Mesenchymal stem cell (in vitro differentiated cells and primary cell): ENCODE measurements around the gene EPAS1.

Source experiments
- DNase-seq: peaks from one replicate; pipeline ENCODE4 v3.0.0-alpha.2; 2013
- H2AFZ ChIP-seq: one replicate; pipeline ENCODE4 v1.6.1; 2013; ENCODE audit warnings: low read depth, mild to moderate bottlenecking, control low read depth, inconsistent platforms, low read length, moderate library complexity
- H2AK5ac ChIP-seq: 2 replicates; pipeline ENCODE4 v1.6.1; 2013; ENCODE audit warnings: low read length, moderate library complexity, mild to moderate bottlenecking, inconsistent platforms; ENCODE audit not compliant: severe bottlenecking
- H2BK120ac ChIP-seq: one replicate; pipeline ENCODE4 v1.6.1; 2013; ENCODE audit warnings: low read depth, mild to moderate bottlenecking, inconsistent platforms, low read length, moderate library complexity
- H2BK12ac ChIP-seq, 2 experiments: one replicate each; pipeline ENCODE4 v1.6.1; 2013; ENCODE audit warnings: inconsistent platforms in 2 of 2, low read length in 2 of 2, mild to moderate bottlenecking in 2 of 2, moderate library complexity in 2 of 2, control low read depth in 1 of 2
- H2BK15ac ChIP-seq: one replicate; pipeline ENCODE4 v1.6.1; 2013; ENCODE audit warnings: mild to moderate bottlenecking, low read depth, inconsistent platforms; ENCODE audit not compliant: poor library complexity, severe bottlenecking
- H2BK5ac ChIP-seq: 2 replicates; pipeline ENCODE4 v1.6.1; 2013; ENCODE audit warnings: low read depth, mild to moderate bottlenecking, low read length, control low read depth, inconsistent platforms; ENCODE audit not compliant: poor library complexity, severe bottlenecking
- H3K14ac ChIP-seq, 2 experiments: one replicate each; pipeline ENCODE4 v1.6.1; 2013; ENCODE audit warnings: inconsistent platforms in 2 of 2, low read length in 2 of 2, control low read depth in 1 of 2, mild to moderate bottlenecking in 1 of 2, moderate library complexity in 1 of 2
- H3K18ac ChIP-seq, 2 experiments: one replicate each; pipeline ENCODE4 v1.6.1; 2013; ENCODE audit warnings: inconsistent platforms in 2 of 2, low read length in 2 of 2, control low read depth in 1 of 2, low read depth in 1 of 2, mild to moderate bottlenecking in 1 of 2
- H3K23ac ChIP-seq, 2 experiments: one replicate each; pipeline ENCODE4 v1.6.1; 2013; ENCODE audit warnings: inconsistent platforms in 2 of 2, low read length in 2 of 2, mild to moderate bottlenecking in 2 of 2, moderate library complexity in 2 of 2, control low read depth in 1 of 2
- H3K27ac ChIP-seq: 2 replicates; pipeline ENCODE4 v1.5.1; 2013; ENCODE audit warnings: mild to moderate bottlenecking, moderate library complexity, low read length, control low read depth, inconsistent platforms; ENCODE audit not compliant: poor library complexity, severe bottlenecking
- H3K27me3 ChIP-seq, 2 experiments: 2 replicates each; pipeline versions ENCODE4 v1.6.1 to v1.7.0; 2013; ENCODE audit warnings: low read length in 2 of 2, mild to moderate bottlenecking in 2 of 2, moderate library complexity in 2 of 2, control low read depth in 1 of 2, inconsistent platforms in 1 of 2; ENCODE audit not compliant: control insufficient read depth in 1 of 2, insufficient read depth in 1 of 2
- H3K36me3 ChIP-seq, 2 experiments: 2 replicates each; pipeline versions ENCODE4 v1.6.1 to v1.7.0; 2013; ENCODE audit warnings: low read length in 2 of 2, control low read depth in 1 of 2, inconsistent platforms in 1 of 2, low read depth in 1 of 2, mild to moderate bottlenecking in 1 of 2; ENCODE audit not compliant: insufficient read depth in 2 of 2, control insufficient read depth in 1 of 2
- H3K4ac ChIP-seq, 2 experiments: one replicate each; pipeline ENCODE4 v1.6.1; 2013; ENCODE audit warnings: inconsistent platforms in 2 of 2, low read length in 2 of 2, mild to moderate bottlenecking in 2 of 2, moderate library complexity in 2 of 2, control low read depth in 1 of 2, low read depth in 1 of 2
- H3K4me1 ChIP-seq: 2 replicates; pipeline ENCODE4 v1.6.1; 2013; ENCODE audit warnings: low read depth, low read length, control low read depth; ENCODE audit not compliant: control insufficient read depth, insufficient read depth
- H3K4me2 ChIP-seq: 2 replicates; pipeline ENCODE4 v1.6.1; 2013; ENCODE audit warnings: low read length, mild to moderate bottlenecking, inconsistent platforms; ENCODE audit not compliant: poor library complexity, severe bottlenecking
- H3K4me3 ChIP-seq, 2 experiments: 2 replicates each; pipeline versions ENCODE4 v1.5.1 to v1.7.0; 2013; ENCODE audit warnings: low read length in 2 of 2, mild to moderate bottlenecking in 2 of 2, control low read depth in 1 of 2, low read depth in 1 of 2; ENCODE audit not compliant: insufficient read depth in 1 of 2
- H3K79me1 ChIP-seq: replicated peaks from 2 replicates; pipeline ENCODE4 v1.6.1; 2013; ENCODE audit warnings: mild to moderate bottlenecking, control low read depth, low read length, inconsistent platforms; ENCODE audit not compliant: poor library complexity, severe bottlenecking
- H3K9ac ChIP-seq: 2 replicates; pipeline ENCODE4 v1.7.0; 2013; ENCODE audit warnings: mild to moderate bottlenecking, low read length, moderate library complexity
- H3K9me3 ChIP-seq: 2 replicates; pipeline ENCODE4 v1.7.0; 2013; ENCODE audit warnings: mild to moderate bottlenecking, low read length; ENCODE audit not compliant: control insufficient read depth
- H4K8ac ChIP-seq: one replicate; pipeline ENCODE4 v1.6.1; 2013; ENCODE audit warnings: inconsistent platforms, mild to moderate bottlenecking, low read length, moderate library complexity
- H4K91ac ChIP-seq: one replicate; pipeline ENCODE4 v1.6.1; 2013; ENCODE audit warnings: mild to moderate bottlenecking, low read length, inconsistent platforms
- WGBS: methylation state at CpG from one replicate; pipeline ENCODE4 v1.1.7; 2013; ENCODE audit warnings: mixed read lengths; 5-methylcytosine and 5-hydroxymethylcytosine counted together

Gene EPAS1

DNA sequence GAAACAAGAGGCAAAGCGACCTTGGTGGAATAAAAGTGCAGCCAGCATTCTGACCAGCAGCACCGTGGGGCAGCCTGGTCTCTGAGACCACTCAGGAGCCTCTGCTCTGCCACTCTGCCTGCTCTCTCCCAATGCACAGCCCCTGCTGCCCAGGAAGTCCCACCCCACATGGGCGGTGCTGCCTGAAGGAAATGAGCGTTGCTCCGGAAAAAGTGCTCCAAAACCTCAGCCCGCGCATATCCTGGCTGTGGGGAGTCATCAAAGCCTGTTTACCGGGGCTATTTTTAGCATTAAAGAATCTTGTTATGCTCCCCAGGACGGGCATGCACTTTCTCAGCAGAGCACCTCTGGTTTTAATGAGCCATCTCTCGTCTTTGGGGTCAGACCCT, 54.5 kb downstream of the EPAS1 start:
- no peak overlapping the region for H4K8ac ChIP-seq
- no peak overlapping the region for H3K14ac ChIP-seq
- no peak overlapping the region for H2AFZ ChIP-seq
- no peak overlapping the region for H3K23ac ChIP-seq
- no peak overlapping the region for H3K18ac ChIP-seq
- H3K4me1 ChIP-seq, result no peaks in the 10 kb centered on the region
- no peak for DNase-seq
- H2AK5ac ChIP-seq, result no peak overlapping the region
- no peaks in the 10 kb centered on the region for H3K27me3 ChIP-seq
- WGBS, result 89% methylated on average over 10 of the region's 10 CpGs
- no peak overlapping the region for H3K27ac ChIP-seq
- H2BK15ac ChIP-seq, result no peak overlapping the region
- H2BK5ac ChIP-seq, result no peak overlapping the region
- H3K4me2 ChIP-seq, result no peak overlapping the region
- no peak overlapping the region for H2BK120ac ChIP-seq
- H3K4ac ChIP-seq, result no peak overlapping the region
- no peaks in the 10 kb centered on the region for H3K9me3 ChIP-seq
- H3K9ac ChIP-seq, result no peak overlapping the region
- H3K79me1 ChIP-seq, result peaks cover 2% of the 10 kb centered on the region
- peaks cover 38 to 85% of the 10 kb centered on the region in 2 experiments for H3K36me3 ChIP-seq
- H2BK12ac ChIP-seq, result no peak overlapping the region
- H3K4me3 ChIP-seq, result no peak overlapping the region
- no peak overlapping the region for H4K91ac ChIP-seq

DNA sequence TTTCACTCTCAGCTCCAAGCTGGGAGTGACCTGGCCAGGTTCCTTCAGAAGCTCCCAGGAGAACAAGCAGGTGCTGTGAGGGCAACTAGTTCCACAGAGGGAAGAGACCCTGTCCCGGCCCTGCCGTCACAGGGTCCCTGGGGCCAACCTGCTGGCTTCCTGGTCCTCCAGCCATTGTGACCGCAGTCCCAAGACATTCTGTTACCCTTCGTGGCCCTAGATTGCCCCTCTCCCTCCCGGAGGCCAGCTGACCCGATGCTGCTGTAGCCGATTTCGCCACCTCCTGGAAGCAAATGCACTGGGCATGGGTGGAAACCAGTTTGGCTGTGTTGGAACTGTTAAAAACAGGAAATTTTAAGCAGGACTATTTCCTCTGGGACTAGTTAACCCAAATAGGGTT, 55.4 kb downstream of the EPAS1 start:
- Histone ChIP-seq H2BK120ac (no peak overlapping the region), H3K4me1 (no peaks in the 10 kb centered on the region), H3K9me3 (no peaks in the 10 kb centered on the region), H2AFZ (no peak overlapping the region), H3K27ac (no peak overlapping the region), H3K14ac (no peak overlapping the region), H3K4ac (no peak overlapping the region), H2AK5ac (no peak overlapping the region), H3K79me1 (peaks cover 2% of the 10 kb centered on the region), H2BK5ac (no peak overlapping the region), H3K4me2 (no peak overlapping the region), H3K4me3 (no peak overlapping the region), H2BK12ac (no peak overlapping the region), H2BK15ac (no peak overlapping the region), H3K36me3 (peaks cover 39 to 85% of the 10 kb centered on the region in 2 experiments), H3K23ac (no peak overlapping the region), H3K9ac (no peak overlapping the region), H3K27me3 (no peaks in the 10 kb centered on the region), H4K8ac (no peak overlapping the region), H4K91ac (no peak overlapping the region), H3K18ac (no peak overlapping the region)
- no peak for DNase-seq
- 92% methylated on average over 8 of the region's 8 CpGs for WGBS

DNA sequence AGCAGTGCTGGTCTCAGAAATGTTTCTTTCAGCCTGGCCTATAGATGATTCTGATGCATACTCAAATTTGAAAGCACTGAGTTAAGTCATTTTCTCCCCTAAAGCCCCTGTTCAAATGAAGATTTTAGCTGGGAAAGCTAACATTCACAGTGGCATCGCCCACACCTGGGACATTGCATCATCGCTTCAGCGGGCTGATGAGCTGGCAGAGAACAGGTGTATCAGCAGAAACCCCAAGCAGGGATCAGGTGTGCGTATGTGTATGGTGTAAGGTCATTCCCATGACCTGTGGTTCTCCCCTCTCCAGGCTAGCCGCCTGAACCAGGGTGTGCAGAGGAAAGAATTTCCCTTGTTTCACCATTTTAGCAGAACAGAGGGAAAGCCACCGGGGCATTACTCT, 56.3 kb downstream of the EPAS1 start:
- no peak overlapping the region for H3K4me2 ChIP-seq
- H4K91ac ChIP-seq, result no peak overlapping the region
- H3K27me3 ChIP-seq, result no peaks in the 10 kb centered on the region
- no peak overlapping the region for H4K8ac ChIP-seq
- no peak overlapping the region for H2BK12ac ChIP-seq
- no peak for DNase-seq
- no peaks in the 10 kb centered on the region for H3K9me3 ChIP-seq
- no peak overlapping the region for H2BK15ac ChIP-seq
- no peak overlapping the region for H2BK120ac ChIP-seq
- H3K4ac ChIP-seq, result no peak overlapping the region
- no peak overlapping the region for H3K18ac ChIP-seq
- H3K27ac ChIP-seq, result no peak overlapping the region
- no peak overlapping the region for H2AFZ ChIP-seq
- no peak overlapping the region for H3K9ac ChIP-seq
- no peak overlapping the region for H3K14ac ChIP-seq
- 96% methylated on average over 6 of the region's 6 CpGs for WGBS
- no peaks in the 10 kb centered on the region for H3K4me1 ChIP-seq
- no peak overlapping the region for H3K4me3 ChIP-seq
- H2BK5ac ChIP-seq, result no peak overlapping the region
- H2AK5ac ChIP-seq, result no peak overlapping the region
- H3K36me3 ChIP-seq, result peaks cover 43 to 85% of the 10 kb centered on the region in 2 experiments
- no peak overlapping the region for H3K23ac ChIP-seq
- H3K79me1 ChIP-seq, result peaks cover 2% of the 10 kb centered on the region

DNA sequence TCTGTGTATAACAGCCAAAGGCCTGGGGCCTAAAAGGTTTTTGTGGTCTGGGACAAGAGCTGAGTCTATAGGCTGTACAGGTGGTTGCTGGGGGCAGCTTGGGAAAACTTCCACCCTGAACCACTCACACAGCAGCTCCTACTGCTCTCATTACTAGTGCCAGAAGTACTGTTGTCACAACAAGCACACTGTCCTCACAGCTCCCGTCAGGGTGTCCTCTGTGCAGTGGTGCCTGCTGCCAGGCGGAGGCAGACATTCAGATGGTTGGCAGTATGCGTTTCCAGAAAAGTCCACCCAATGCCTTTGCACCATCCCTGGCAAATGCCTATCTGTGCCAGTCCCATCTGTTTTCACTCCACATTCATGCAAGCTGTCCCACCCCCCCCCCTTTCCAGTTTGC, 58.5 kb downstream of the EPAS1 start:
- Histone ChIP-seq H3K79me1 (peaks cover 2% of the 10 kb centered on the region), H3K27ac (no peak overlapping the region), H3K4me1 (no peaks in the 10 kb centered on the region), H2BK5ac (no peak overlapping the region), H3K14ac (no peak overlapping the region), H3K23ac (no peak overlapping the region), H3K9me3 (no peaks in the 10 kb centered on the region), H2BK12ac (no peak overlapping the region), H3K18ac (no peak overlapping the region), H2AK5ac (no peak overlapping the region), H3K4ac (no peak overlapping the region), H4K91ac (no peak overlapping the region), H3K9ac (no peak overlapping the region), H2AFZ (no peak overlapping the region), H2BK15ac (no peak overlapping the region), H3K36me3 (peaks cover 43 to 86% of the 10 kb centered on the region in 2 experiments), H4K8ac (no peak overlapping the region), H2BK120ac (no peak overlapping the region), H3K4me3 (no peak overlapping the region), H3K27me3 (no peaks in the 10 kb centered on the region), H3K4me2 (no peak overlapping the region)
- WGBS, result 94% methylated on average over 3 of the region's 3 CpGs
- no peak for DNase-seq
